Liver (tissue), 3 donors: ENCODE data around the gene UBALD2.

Experiments
- ATF3 ChIP-seq: IDR thresholded peaks from 2 replicates; pipeline ENCODE4 v1.6.1; 2016; ENCODE audit warnings: antibody characterized with exemption
- CTCF ChIP-seq: fragments of 150-350 bp; IDR thresholded peaks from 2 replicates; pipeline ENCODE4 v1.5.1; 2017; ENCODE audit warnings: improper control_type of control experiment, low read depth, low read length; ENCODE audit not compliant: missing input control
- EGR1 ChIP-seq, 2 donors: IDR thresholded peaks; 2 replicates each; pipeline ENCODE4 v1.6.1; 2016 to 2018; ENCODE audit warnings: antibody characterized with exemption in 2 of 2, low read depth in 2 of 2
- HNF4G ChIP-seq: IDR thresholded peaks from 2 replicates; pipeline ENCODE4 v1.6.1; 2016; ENCODE audit warnings: antibody characterized with exemption
- JUND ChIP-seq, 2 donors: IDR thresholded peaks; 2 replicates each; pipeline ENCODE4 v1.6.1; 2016; ENCODE audit warnings: antibody characterized with exemption in 2 of 2
- RAD21 ChIP-seq, 2 donors: IDR thresholded peaks; 2 replicates each; pipeline ENCODE4 v1.6.1; 2016; ENCODE audit warnings: antibody characterized with exemption in 2 of 2, mild to moderate bottlenecking in 2 of 2
- REST ChIP-seq: IDR thresholded peaks from 2 replicates; pipeline ENCODE4 v1.6.1; 2016; ENCODE audit warnings: antibody characterized with exemption, mild to moderate bottlenecking
- SP1 ChIP-seq: IDR thresholded peaks from 2 replicates; pipeline ENCODE4 v1.6.1; 2018; ENCODE audit warnings: antibody characterized with exemption, mild to moderate bottlenecking
- TAF1 ChIP-seq: conservative IDR thresholded peaks from 2 replicates; pipeline ENCODE4 v1.6.1; 2016; ENCODE audit warnings: antibody characterized with exemption, mild to moderate bottlenecking
- donor health status: healthy.
- donor health status: healthy.

GRCh38 chr17:76292567-76292966 is 27.4 kb downstream of the UBALD2 start:
- TF ChIP-seq CTCF (no peak), RAD21 (IDR thresholded peaks at IDR 0.05) (no peak), REST (no peak), TAF1 (no peak), SP1 (no peak), EGR1 (IDR thresholded peaks at IDR 0.05; ENCODE audit: low read depth in 2 of 2) (no peak), ATF3 (no peak), JUND (IDR thresholded peaks at IDR 0.05) (no peak), HNF4G (no peak)
